Aorta (tissue), 5 donors: Measurements from ENCODE around the gene RIIAD1. TPM values are rescaled to one million over a fixed set of nuclear protein-coding genes. Genes with fewer than 3 reads are reported as not detected.
"Not testable (repeated sequence)": the region's sequence is repeated elsewhere in the genome, so short reads cannot be mapped to it uniquely, and the experiment has no call there.

Experiments used
- ATAC-seq: fragments of 200-7000 bp; cut with Tn5 transposase; one replicate; pipeline ENCODE4 v1.9.1; 2022; ENCODE audit warnings: moderate library complexity; ENCODE audit not compliant: low FRiP score
- DNase-seq, 2 donors: peaks; one replicate each; pipeline ENCODE4 v3.0.0-alpha.2; 2020
- H3K27ac ChIP-seq, 2 donors: one replicate each; pipeline ENCODE4 v1.5.1; 2013; ENCODE audit warnings: low read length in 2 of 2, mild to moderate bottlenecking in 2 of 2, moderate library complexity in 2 of 2, control low read depth in 1 of 2, inconsistent platforms in 1 of 2, low read depth in 1 of 2
- H3K27me3 ChIP-seq, 2 donors: one replicate each; pipeline ENCODE4 v1.6.1; 2013; ENCODE audit warnings: control low read depth in 1 of 2, low read length in 1 of 2, mild to moderate bottlenecking in 1 of 2, moderate library complexity in 1 of 2; ENCODE audit not compliant: insufficient read depth in 2 of 2, control insufficient read depth in 1 of 2
- H3K36me3 ChIP-seq, 2 donors: one replicate each; pipeline ENCODE4 v1.6.1; 2013; ENCODE audit warnings: control low read depth in 1 of 2, low read length in 1 of 2, mild to moderate bottlenecking in 1 of 2; ENCODE audit not compliant: insufficient read depth in 2 of 2, control insufficient read depth in 1 of 2
- H3K4me1 ChIP-seq, 2 donors: one replicate each; pipeline ENCODE4 v1.6.1; 2013; ENCODE audit warnings: low read length in 2 of 2, control low read depth in 1 of 2, mild to moderate bottlenecking in 1 of 2, moderate library complexity in 1 of 2; ENCODE audit not compliant: insufficient read depth in 2 of 2, control insufficient read depth in 1 of 2
- H3K4me3 ChIP-seq, 2 donors: one replicate each; pipeline ENCODE4 v1.5.1; 2013; ENCODE audit warnings: low read length in 2 of 2, control low read depth in 1 of 2, mild to moderate bottlenecking in 1 of 2
- H3K9me3 ChIP-seq: one replicate; pipeline ENCODE4 v1.6.1; 2013; ENCODE audit warnings: mild to moderate bottlenecking, low read length; ENCODE audit not compliant: control insufficient read depth
- WGBS, 2 donors: extraction: QIAGEN DNeasy Blood & Tissue Kit; methylation state at CpG; one replicate each; pipeline ENCODE4 v1.1.7; 2013; 5-methylcytosine and 5-hydroxymethylcytosine counted together
- intact Hi-C, 2 donors: fragments of 100-400 bp; cut with DNase I; formaldehyde crosslinking; loops; one replicate each; pipeline versions ENCODE4 v1.14.2 to v1.15.0; 2022
- polyA plus RNA-seq, 2 donors: library from polyadenylated mRNA; stranded (reverse); fragments of 200-250 nt; gene quantifications; one replicate each; pipeline ENCODE4 v1.2.3, GENCODE V29; 2013
- total RNA-seq, 2 donors: library from RNA; stranded (reverse); fragmentation: NEBNext Ultra II Directional; extraction: Animal tissue kit (Norgen Biotek cat#: 25700); gene quantifications; one replicate each; pipeline ENCODE4 v1.2.1, GENCODE V29; 2021
- donor health status: healthy with polysubstance abuse.
- donor health status: Bipolar disorder and iron deficiency.
- donor health status: DM: no; HTN: no; CAD: no.
- donor health status: DM: no; HTN: no; CAD: no.
- donor health status: DM: yes; HTN: yes; CAD: no.

RIIAD1 gene
- total and polyA plus RNA-seq, 4 donors: not detected

- H3K4me1 ChIP-seq, H3K27ac ChIP-seq, H3K27me3 ChIP-seq, DNase-seq, H3K36me3 ChIP-seq, H3K9me3 ChIP-seq, ATAC-seq, H3K4me3 ChIP-seq, intact Hi-C loops: not testable (repeated sequence)
- WGBS, 2 donors: 70% methylated on average over 2 of the region's 7 CpGs
These were observed 47.2 kb downstream of the RIIAD1 start for GRCh38 chr1:151768351-151769066.

- H3K9me3 ChIP-seq, DNase-seq, ATAC-seq, H3K4me1 ChIP-seq, intact Hi-C loops, H3K27ac ChIP-seq, H3K36me3 ChIP-seq, H3K4me3 ChIP-seq, H3K27me3 ChIP-seq: not testable (repeated sequence)
- 87 to 92% methylated on average over 21 to 34 of the region's 34 CpGs for WGBS, 2 donors
These were observed 47.9 kb downstream of the RIIAD1 start for GRCh38 chr1:151769270-151769669.

GRCh38 chr1:151773702-151774101, 52.4 kb downstream of the RIIAD1 start:
- Histone ChIP-seq H3K9me3 (no peaks in the 10 kb centered on the region), H3K27me3 (no peaks in the 10 kb centered on the region), H3K27ac (no peak overlapping the region), H3K4me1 (no peaks in the 10 kb centered on the region), H3K36me3 (peaks cover 4 to 21% of the 10 kb centered on the region in 2 donors), H3K4me3 (no peak overlapping the region)
- DNase-seq (no peak), ATAC-seq (no peak)
- WGBS, 2 donors: 76 to 83% methylated on average over 5 of the region's 5 CpGs
- intact Hi-C loops: no loop called here

GRCh38 chr1:151774256-151774922, 53.1 kb downstream of the RIIAD1 start:
- H3K36me3 ChIP-seq: peaks cover 5 to 22% of the 10 kb centered on the region in 2 donors
- H3K4me1 ChIP-seq: no peaks in the 10 kb centered on the region

GRCh38 chr1:151775894-151776664, 54.8 kb downstream of the RIIAD1 start:
- DNase-seq: no peak
- H3K36me3 ChIP-seq: peaks cover 5 to 22% of the 10 kb centered on the region in 2 donors
- WGBS, 2 donors: 86 to 88% methylated on average over 7 of the region's 7 CpGs
- no peaks in the 10 kb centered on the region for H3K27me3 ChIP-seq
- H3K9me3 ChIP-seq: no peaks in the 10 kb centered on the region
- intact Hi-C loops: no loop called here
- H3K27ac ChIP-seq: no peak overlapping the region
- no peak overlapping the region for H3K4me3 ChIP-seq
- H3K4me1 ChIP-seq: no peaks in the 10 kb centered on the region
- ATAC-seq: no peak

More at GRCh38 chr1:151774256-151774922, 53.1 kb downstream of the RIIAD1 start:
- intact Hi-C loops: no loop called here
- H3K4me3 ChIP-seq: no peak overlapping the region
- DNase-seq: no peak
- no peak overlapping the region for H3K27ac ChIP-seq
- H3K27me3 ChIP-seq: no peaks in the 10 kb centered on the region
- ATAC-seq: no peak
- WGBS, 2 donors: 66 to 86% methylated on average over 3 of the region's 3 CpGs
- H3K9me3 ChIP-seq: no peaks in the 10 kb centered on the region

GRCh38 chr1:151776665-151777062, 55.3 kb downstream of the RIIAD1 start:
- no peaks in the 10 kb centered on the region for H3K27me3 ChIP-seq
- intact Hi-C loops: no loop called here
- H3K4me3 ChIP-seq: no peak overlapping the region
- no peaks in the 10 kb centered on the region for H3K9me3 ChIP-seq
- H3K27ac ChIP-seq: no peak overlapping the region
- no peak for ATAC-seq
- H3K4me1 ChIP-seq: no peaks in the 10 kb centered on the region
- DNase-seq: no peak
- 81 to 94% methylated on average over 3 of the region's 3 CpGs for WGBS, 2 donors
- H3K36me3 ChIP-seq: peaks cover 10 to 22% of the 10 kb centered on the region in 2 donors

GRCh38 chr1:151777317-151777716, 56.0 kb downstream of the RIIAD1 start:
- Histone ChIP-seq H3K27me3 (no peaks in the 10 kb centered on the region), H3K27ac (no peak overlapping the region), H3K4me3 (no peak overlapping the region), H3K9me3 (no peaks in the 10 kb centered on the region), H3K36me3 (peaks cover 10 to 22% of the 10 kb centered on the region in 2 donors), H3K4me1 (no peaks in the 10 kb centered on the region)
- no peak for DNase-seq
- ATAC-seq: no peak
- 70 to 95% methylated on average over 4 of the region's 4 CpGs for WGBS, 2 donors
- intact Hi-C loops: no loop called here
